ENCODE results near the gene TNFRSF19.

TNFRSF19 gene

DNA sequence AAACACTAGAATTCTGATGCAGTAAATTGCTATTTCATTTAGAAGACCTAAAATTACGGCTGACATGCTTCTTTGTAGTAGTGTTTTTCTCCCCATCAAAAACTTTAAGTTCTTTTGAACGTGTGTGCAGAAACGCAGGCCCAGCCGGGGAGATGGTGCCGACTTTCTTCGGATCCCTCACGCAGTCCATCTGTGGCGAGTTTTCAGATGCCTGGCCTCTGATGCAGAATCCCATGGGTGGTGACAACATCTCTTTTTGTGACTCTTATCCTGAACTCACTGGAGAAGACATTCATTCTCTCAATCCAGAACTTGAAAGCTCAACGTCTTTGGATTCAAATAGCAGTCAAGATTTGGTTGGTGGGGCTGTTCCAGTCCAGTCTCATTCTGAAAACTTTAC is 98.3 kb downstream of the TNFRSF19 start:
- H3K36me3 Mint-ChIP-seq (ENCODE audit: low read depth) = peaks cover 50% of the 10 kb centered on the region
- no peak overlapping the region for H3K27ac Mint-ChIP-seq
- TF ChIP-seq, protein P1, sequence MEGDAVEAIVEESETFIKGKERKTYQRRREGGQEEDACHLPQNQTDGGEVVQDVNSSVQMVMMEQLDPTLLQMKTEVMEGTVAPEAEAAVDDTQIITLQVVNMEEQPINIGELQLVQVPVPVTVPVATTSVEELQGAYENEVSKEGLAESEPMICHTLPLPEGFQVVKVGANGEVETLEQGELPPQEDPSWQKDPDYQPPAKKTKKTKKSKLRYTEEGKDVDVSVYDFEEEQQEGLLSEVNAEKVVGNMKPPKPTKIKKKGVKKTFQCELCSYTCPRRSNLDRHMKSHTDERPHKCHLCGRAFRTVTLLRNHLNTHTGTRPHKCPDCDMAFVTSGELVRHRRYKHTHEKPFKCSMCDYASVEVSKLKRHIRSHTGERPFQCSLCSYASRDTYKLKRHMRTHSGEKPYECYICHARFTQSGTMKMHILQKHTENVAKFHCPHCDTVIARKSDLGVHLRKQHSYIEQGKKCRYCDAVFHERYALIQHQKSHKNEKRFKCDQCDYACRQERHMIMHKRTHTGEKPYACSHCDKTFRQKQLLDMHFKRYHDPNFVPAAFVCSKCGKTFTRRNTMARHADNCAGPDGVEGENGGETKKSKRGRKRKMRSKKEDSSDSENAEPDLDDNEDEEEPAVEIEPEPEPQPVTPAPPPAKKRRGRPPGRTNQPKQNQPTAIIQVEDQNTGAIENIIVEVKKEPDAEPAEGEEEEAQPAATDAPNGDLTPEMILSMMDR (IDR thresholded peaks at IDR 0.05; ENCODE audit: unreplicated experiment in 3 of 3) = no peak
- H3K9me3 Mint-ChIP-seq = no peaks in the 10 kb centered on the region
- H3K4me3 Mint-ChIP-seq = no peak overlapping the region
- H3K4me1 Mint-ChIP-seq = peaks cover 27% of the 10 kb centered on the region
- H3K27me3 Mint-ChIP-seq (ENCODE audit: low read depth) = no peaks in the 10 kb centered on the region

DNA sequence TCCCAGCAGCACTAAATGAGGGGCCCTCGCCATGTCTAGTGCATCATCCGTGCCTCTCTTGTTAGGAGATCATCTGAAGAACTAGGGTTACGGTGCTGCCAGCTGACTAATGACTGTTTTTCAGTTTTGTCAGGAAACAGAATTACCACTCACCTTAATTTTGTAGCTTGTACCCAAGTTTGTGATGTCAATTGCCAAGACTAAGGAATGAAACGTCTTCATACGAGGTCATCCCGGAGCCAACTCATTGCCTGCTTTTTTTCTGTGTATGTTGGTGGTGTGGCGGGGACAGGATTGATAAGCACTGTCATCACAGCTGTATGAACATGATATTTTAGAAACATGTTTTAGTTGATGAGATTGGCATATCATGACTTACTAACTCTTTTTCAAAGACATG is 100.6 kb downstream of the TNFRSF19 start:
- Mint-ChIP-seq H3K9me3 (no peaks in the 10 kb centered on the region), H3K36me3 (ENCODE audit: low read depth) (peaks cover 55% of the 10 kb centered on the region), H3K4me3 (no peak overlapping the region), H3K27ac (no peak overlapping the region), H3K4me1 (peaks cover 37% of the 10 kb centered on the region), H3K27me3 (ENCODE audit: low read depth) (no peaks in the 10 kb centered on the region)
- TF ChIP-seq, protein P1 (IDR thresholded peaks at IDR 0.05; ENCODE audit: unreplicated experiment in 3 of 3) = no peak

DNA sequence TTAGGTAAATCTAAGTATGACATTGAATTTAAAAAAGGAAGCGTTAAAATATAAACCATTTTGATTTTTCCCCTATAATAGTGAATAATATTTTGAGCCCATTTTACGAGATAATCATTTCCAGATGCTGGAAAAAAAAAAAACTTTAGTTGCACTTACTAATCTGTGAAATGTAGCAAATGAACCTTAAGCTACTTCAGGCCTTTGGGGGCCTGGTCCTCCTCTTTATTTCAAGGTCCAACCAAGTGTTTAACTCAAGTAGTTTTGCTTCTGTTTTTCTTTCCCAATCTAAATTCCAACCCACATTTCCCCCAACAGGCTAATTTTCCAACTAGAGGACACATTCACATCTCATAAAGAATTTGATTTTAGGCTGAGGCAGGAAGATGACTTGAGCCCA is 101.2 kb downstream of the TNFRSF19 start:
- peak overlapping the region; percentile 21 to 89 (median 79) for H3K27ac Mint-ChIP-seq
- peaks cover 55% of the 10 kb centered on the region for H3K36me3 Mint-ChIP-seq (ENCODE audit: low read depth)
- no peaks in the 10 kb centered on the region for H3K9me3 Mint-ChIP-seq
- H3K4me1 Mint-ChIP-seq = peaks cover 37% of the 10 kb centered on the region
- TF ChIP-seq, protein P1 (IDR thresholded peaks at IDR 0.05; ENCODE audit: unreplicated experiment in 3 of 3) = no peak
- no peaks in the 10 kb centered on the region for H3K27me3 Mint-ChIP-seq (ENCODE audit: low read depth)
- H3K4me3 Mint-ChIP-seq = no peak overlapping the region

DNA sequence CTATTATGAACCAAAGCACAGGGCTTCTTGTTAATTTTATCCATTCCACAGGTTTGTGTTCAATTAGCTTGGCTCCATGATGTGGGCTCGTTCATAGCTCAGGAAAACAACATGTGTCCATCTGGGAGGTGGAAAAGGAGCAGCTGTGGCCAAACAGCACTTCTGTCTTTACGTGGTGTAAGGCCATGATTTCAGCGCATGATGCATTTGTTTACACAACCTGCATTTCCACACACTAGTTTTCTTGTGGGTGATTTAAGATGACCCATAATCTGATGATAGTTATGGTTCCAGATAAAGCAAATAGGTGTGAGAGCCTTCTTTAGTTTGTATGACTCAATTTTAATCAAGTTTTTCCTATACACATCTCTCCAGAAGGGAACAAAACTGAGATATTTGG is 101.7 kb downstream of the TNFRSF19 start:
- peak overlapping the region; percentile 51 to 89 (median 62) for H3K27ac Mint-ChIP-seq
- peaks cover 58% of the 10 kb centered on the region for H3K36me3 Mint-ChIP-seq (ENCODE audit: low read depth)
- peaks cover 38% of the 10 kb centered on the region for H3K4me1 Mint-ChIP-seq
- no peaks in the 10 kb centered on the region for H3K9me3 Mint-ChIP-seq
- TF ChIP-seq, protein P1 (IDR thresholded peaks at IDR 0.05; ENCODE audit: unreplicated experiment in 3 of 3) = no peak
- H3K4me3 Mint-ChIP-seq = no peak overlapping the region
- H3K27me3 Mint-ChIP-seq (ENCODE audit: low read depth) = no peaks in the 10 kb centered on the region

DNA sequence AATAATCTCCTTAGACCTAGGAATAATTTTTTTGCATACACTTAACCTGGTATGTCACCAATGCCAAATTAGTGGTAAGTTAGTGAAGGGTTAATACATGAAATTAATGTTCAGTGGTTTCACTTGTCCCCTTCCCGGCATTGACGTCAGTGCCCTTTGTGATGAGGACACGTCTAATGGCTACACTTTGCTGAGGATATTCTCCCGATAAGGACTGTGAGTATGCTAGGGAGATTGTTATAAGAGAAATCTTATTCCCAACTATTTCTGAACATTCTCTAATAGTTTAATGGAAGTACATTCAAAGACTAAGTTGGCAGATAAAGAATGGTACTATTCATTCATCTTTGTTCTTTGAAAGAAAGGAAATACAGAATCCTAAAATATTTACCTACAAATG is 102.4 kb downstream of the TNFRSF19 start:
- TF ChIP-seq, protein P1 (IDR thresholded peaks at IDR 0.05; ENCODE audit: unreplicated experiment in 3 of 3) = no peak
- Mint-ChIP-seq H3K4me1 (peaks cover 43% of the 10 kb centered on the region), H3K27me3 (ENCODE audit: low read depth) (no peaks in the 10 kb centered on the region), H3K4me3 (no peak overlapping the region), H3K9me3 (no peaks in the 10 kb centered on the region), H3K27ac (peak overlapping the region; percentile 62 to 89 (median 82)), H3K36me3 (ENCODE audit: low read depth) (peaks cover 60% of the 10 kb centered on the region)

DNA sequence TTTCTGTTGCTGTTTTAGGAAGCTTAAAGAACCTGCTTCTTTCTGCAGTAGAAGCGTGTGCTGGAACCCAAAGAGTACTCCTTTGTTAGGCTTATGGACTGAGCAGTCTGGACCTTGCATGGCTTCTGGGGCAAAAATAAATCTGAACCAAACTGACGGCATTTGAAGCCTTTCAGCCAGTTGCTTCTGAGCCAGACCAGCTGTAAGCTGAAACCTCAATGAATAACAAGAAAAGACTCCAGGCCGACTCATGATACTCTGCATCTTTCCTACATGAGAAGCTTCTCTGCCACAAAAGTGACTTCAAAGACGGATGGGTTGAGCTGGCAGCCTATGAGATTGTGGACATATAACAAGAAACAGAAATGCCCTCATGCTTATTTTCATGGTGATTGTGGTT is 103.1 kb downstream of the TNFRSF19 start:
- Mint-ChIP-seq H3K4me1 (peaks cover 43% of the 10 kb centered on the region), H3K27ac (peak overlapping the region; percentile 85 to 89 (median 89))

More for the DNA sequence above, 103.1 kb downstream of the TNFRSF19 start:
- no peak overlapping the region for H3K4me3 Mint-ChIP-seq
- TF ChIP-seq, protein P1 (IDR thresholded peaks at IDR 0.05; ENCODE audit: unreplicated experiment in 3 of 3) = no peak
- H3K9me3 Mint-ChIP-seq = no peaks in the 10 kb centered on the region
- no peaks in the 10 kb centered on the region for H3K27me3 Mint-ChIP-seq (ENCODE audit: low read depth)
- peaks cover 53% of the 10 kb centered on the region for H3K36me3 Mint-ChIP-seq (ENCODE audit: low read depth)
